HepG2 (cell line): ENCODE results near the gene PRKAG1. TPM values are rescaled to one million over a fixed set of nuclear protein-coding genes. Genes with fewer than 3 reads are reported as not detected.

Source experiments
- BHLHE40 ChIP-seq: IDR thresholded peaks from 2 replicates; pipeline ENCODE4 v1.6.1; 2011; ENCODE audit warnings: low read length, improper control_type of control experiment
- FOXO1 ChIP-seq: sonication (generic); formaldehyde crosslinking; IDR thresholded peaks from 2 replicates; pipeline ENCODE4 v1.4.0; 2020; ENCODE audit warnings: missing genetic modification reagents
- FOXO4 ChIP-seq: sonication (generic); formaldehyde crosslinking; conservative IDR thresholded peaks from 2 replicates; pipeline ENCODE4 v1.8.1; 2023; ENCODE audit warnings: missing genetic modification reagents
- GATA4 ChIP-seq: sonication (generic); IDR thresholded peaks from 2 replicates; pipeline ENCODE4 v1.6.1; 2016; ENCODE audit warnings: antibody characterized with exemption, low read depth, borderline replicate concordance
- IRF1 ChIP-seq: sonication (generic); formaldehyde crosslinking; IDR thresholded peaks from 2 replicates; pipeline ENCODE4 v1.4.0; 2020; ENCODE audit warnings: low read depth, mild to moderate bottlenecking, missing genetic modification reagents
- ISX ChIP-seq: sonication (generic); formaldehyde crosslinking; conservative IDR thresholded peaks from 2 replicates; pipeline ENCODE4 v1.5.0; 2020; ENCODE audit warnings: missing genetic modification reagents
- KDM4B ChIP-seq: sonication (generic); formaldehyde crosslinking; IDR thresholded peaks from 2 replicates; pipeline ENCODE4 v1.4.0; 2020; ENCODE audit warnings: missing genetic modification reagents
- MED8 ChIP-seq: sonication (generic); formaldehyde crosslinking; IDR thresholded peaks from 2 replicates; pipeline ENCODE4 v1.8.1; 2023; ENCODE audit warnings: mild to moderate bottlenecking, missing genetic modification reagents; ENCODE audit not compliant: insufficient replicate concordance
- MYNN ChIP-seq: sonication (generic); formaldehyde crosslinking; IDR thresholded peaks from 2 replicates; pipeline ENCODE4 v1.4.0; 2020; ENCODE audit warnings: mild to moderate bottlenecking, low read depth, missing genetic modification reagents
- NFKB2 ChIP-seq: sonication (generic); formaldehyde crosslinking; IDR thresholded peaks from 2 replicates; pipeline ENCODE4 v1.4.0; 2020; ENCODE audit warnings: missing genetic modification reagents, borderline replicate concordance
- NFKBIZ ChIP-seq: IDR thresholded peaks from 2 replicates; pipeline ENCODE4 v1.6.1; 2018; ENCODE audit warnings: missing genetic modification reagents, missing compliant biosample characterization
- NONO ChIP-seq, 2 experiments: fragments of 450-650 bp in 1 of 2; sonication (generic) in 1 of 2; formaldehyde crosslinking in 1 of 2; IDR thresholded peaks in 1 of 2; conservative IDR thresholded peaks in 1 of 2; 2 replicates each; pipeline versions ENCODE4 v1.6.1 to v1.8.0; 2017 to 2022; ENCODE audit warnings: mild to moderate bottlenecking in 1 of 2, missing genetic modification reagents in 1 of 2, moderate library complexity in 1 of 2
- PHF8 ChIP-seq: sonication (generic); formaldehyde crosslinking; IDR thresholded peaks from 2 replicates; pipeline ENCODE4 v1.5.0; 2020; ENCODE audit warnings: missing genetic modification reagents
- RBM22 ChIP-seq: fragments of 200-400 bp; formaldehyde crosslinking; optimal IDR thresholded peaks from 2 replicates; pipeline ENCODE3; 2017; ENCODE audit warnings: mild to moderate bottlenecking, low read length, moderate library complexity
- REPIN1 ChIP-seq: sonication (generic); formaldehyde crosslinking; IDR thresholded peaks from 2 replicates; pipeline ENCODE4 v1.8.0; 2022; ENCODE audit warnings: missing genetic modification reagents, low read depth, mild to moderate bottlenecking, borderline replicate concordance
- SIX1 ChIP-seq: sonication (generic); formaldehyde crosslinking; IDR thresholded peaks from 2 replicates; pipeline ENCODE4 v1.4.0; 2020; ENCODE audit warnings: missing genetic modification reagents, borderline replicate concordance
- SOX5 ChIP-seq: IDR thresholded peaks from 2 replicates; pipeline ENCODE4 v1.6.1; 2016; ENCODE audit warnings: borderline replicate concordance
- ZFP36L1 ChIP-seq: sonication (generic); formaldehyde crosslinking; IDR thresholded peaks from 2 replicates; pipeline ENCODE4 v1.8.0; 2022; ENCODE audit warnings: mild to moderate bottlenecking, missing genetic modification reagents, moderate library complexity
- ZNF501 ChIP-seq: sonication (generic); formaldehyde crosslinking; IDR thresholded peaks from 2 replicates; pipeline ENCODE4 v1.5.1; 2020; ENCODE audit warnings: mild to moderate bottlenecking, moderate library complexity, missing genetic modification reagents
- ZNF510 ChIP-seq: sonication (generic); formaldehyde crosslinking; IDR thresholded peaks from 2 replicates; pipeline ENCODE4 v1.4.0; 2020; ENCODE audit warnings: low read depth, mild to moderate bottlenecking, missing genetic modification reagents
- ZNF761 ChIP-seq: sonication (generic); formaldehyde crosslinking; conservative IDR thresholded peaks from 2 replicates; pipeline ENCODE4 v1.4.0; 2020; ENCODE audit warnings: mild to moderate bottlenecking, missing genetic modification reagents
- polyA plus RNA-seq, 8 experiments: library from polyadenylated mRNA; depleted of rRNA in 3 of 8; stranded (reverse) in 7 of 8; unstranded in 1 of 8; fragments of >200 nt; fragmentation: Illumina TruSeq in 4 of 8; extraction: Trizol in 4 of 8; gene quantifications; 2 replicates each; pipeline versions ENCODE4 v1.2.1 to v1.2.3, GENCODE V29; 2011 to 2016; ENCODE audit warnings: low read depth in 4 of 8, missing spikeins in 1 of 8, mixed read lengths in 1 of 8; ENCODE audit not compliant: insufficient read depth in 1 of 8
- total RNA-seq, 5 experiments: library from RNA; depleted of rRNA; stranded (reverse); fragments of >200 nt; fragmentation: Illumina TruSeq; extraction: Trizol; gene quantifications; 2 replicates each; pipeline ENCODE4 v1.2.3, GENCODE V29; 2016; ENCODE audit warnings: low read depth in 1 of 5
- TF ChIP-seq, protein P1 (sequence below): sonication (generic); formaldehyde crosslinking; IDR thresholded peaks from 2 replicates; pipeline ENCODE4 v1.8.0; 2022; ENCODE audit warnings: missing genetic modification reagents, mild to moderate bottlenecking, moderate library complexity, borderline replicate concordance
- TF ChIP-seq, protein P2 (sequence below): IDR thresholded peaks from 2 replicates; pipeline ENCODE4 v1.6.1; 2016
- TF ChIP-seq, protein P3 (sequence below): sonication (generic); formaldehyde crosslinking; IDR thresholded peaks from 2 replicates; pipeline ENCODE4 v1.8.0; 2022; ENCODE audit warnings: mild to moderate bottlenecking, missing genetic modification reagents, moderate library complexity

PRKAG1 gene
- total and polyA plus RNA-seq, 2 of the 13 experiments (the other 11 are each of a cell fraction or from before 2014, with no cell fraction given) = 26.1 to 32.8 TPM

DNA sequence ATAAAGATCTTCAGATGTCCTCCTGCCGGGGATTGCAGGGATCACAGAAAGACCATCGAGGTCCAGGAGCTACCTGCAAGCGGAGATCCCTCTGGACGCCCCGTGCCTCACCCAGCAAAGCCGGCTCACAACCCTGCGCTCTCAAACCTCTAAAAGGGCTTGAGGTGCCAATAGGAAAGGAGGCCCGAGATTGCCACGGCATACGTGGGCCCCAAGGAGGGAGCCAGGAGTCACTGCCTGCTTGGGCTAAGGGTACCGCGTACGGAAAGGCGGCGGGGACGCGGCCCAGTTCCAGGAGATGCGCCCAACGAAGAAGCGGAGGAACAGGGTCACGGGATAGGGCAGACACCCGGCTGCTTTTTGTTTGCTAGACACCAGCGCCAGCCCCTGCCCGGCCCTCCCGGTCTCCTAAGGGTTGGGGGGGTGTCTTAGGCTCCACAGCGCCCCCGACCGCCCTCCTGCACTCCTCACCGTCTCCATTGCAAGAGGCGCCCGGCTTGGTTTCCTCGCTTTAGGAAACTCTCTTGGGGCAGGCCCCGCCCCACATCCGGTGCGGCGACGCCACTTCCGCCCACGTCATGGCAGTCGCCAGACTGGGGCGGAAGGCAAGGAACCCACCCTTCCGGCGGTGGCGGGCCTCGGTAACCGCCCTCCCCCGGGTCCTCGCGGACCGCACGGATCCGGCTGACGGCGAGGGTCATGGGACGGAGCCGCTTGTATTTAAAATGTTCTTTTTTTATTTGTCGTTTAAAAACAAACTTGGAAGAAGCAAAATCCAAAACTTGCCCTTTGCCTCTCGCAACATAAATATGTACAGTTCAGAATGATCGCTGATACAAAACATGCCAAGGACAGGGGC lies at the start of gene PRKAG1 (continued):
- TF ChIP-seq IRF1 (no peak), REPIN1 (CRISPR knock-in tag) (no peak; the same call in 1 of the 2 replicates), PHF8 (CRISPR knock-in tag) (peak; percentile 82), RBM22 (peak; percentile 98), ZFP36L1 (CRISPR knock-in tag) (peak; percentile 46; the same call in 1 of the 2 replicates), NONO (IDR thresholded peaks at IDR 0.05) (no peak), NONO (CRISPR knock-in tag; conservative IDR thresholded peaks at IDR 0.05) (peak; percentile 88), NFKBIZ (no peak), FOXO1 (CRISPR knock-in tag) (no peak), ZNF501 (peak; percentile 96), MYNN (CRISPR knock-in tag) (peak; percentile 85), ZNF761 (CRISPR knock-in tag) (peak; percentile 55; the same call in 1 of the 2 replicates), BHLHE40 (no peak), ZNF510 (CRISPR knock-in tag) (no peak), GATA4 (0 out of 2 replicates have a peak, but pooled peaks have one; percentile 18), ISX (0 out of 2 replicates have a peak, but pooled peaks have one; percentile 70), SIX1 (no peak), SOX5 (peak; percentile 35; the same call in 1 of the 2 replicates), MED8 (CRISPR knock-in tag) (no peak), FOXO4 (CRISPR knock-in tag) (no peak), NFKB2 (CRISPR knock-in tag) (peak; percentile 49; the same call in 1 of the 2 replicates), KDM4B (CRISPR knock-in tag) (0 out of 2 replicates have a peak, but pooled peaks have one; percentile 39)
- TF ChIP-seq, protein P1, sequence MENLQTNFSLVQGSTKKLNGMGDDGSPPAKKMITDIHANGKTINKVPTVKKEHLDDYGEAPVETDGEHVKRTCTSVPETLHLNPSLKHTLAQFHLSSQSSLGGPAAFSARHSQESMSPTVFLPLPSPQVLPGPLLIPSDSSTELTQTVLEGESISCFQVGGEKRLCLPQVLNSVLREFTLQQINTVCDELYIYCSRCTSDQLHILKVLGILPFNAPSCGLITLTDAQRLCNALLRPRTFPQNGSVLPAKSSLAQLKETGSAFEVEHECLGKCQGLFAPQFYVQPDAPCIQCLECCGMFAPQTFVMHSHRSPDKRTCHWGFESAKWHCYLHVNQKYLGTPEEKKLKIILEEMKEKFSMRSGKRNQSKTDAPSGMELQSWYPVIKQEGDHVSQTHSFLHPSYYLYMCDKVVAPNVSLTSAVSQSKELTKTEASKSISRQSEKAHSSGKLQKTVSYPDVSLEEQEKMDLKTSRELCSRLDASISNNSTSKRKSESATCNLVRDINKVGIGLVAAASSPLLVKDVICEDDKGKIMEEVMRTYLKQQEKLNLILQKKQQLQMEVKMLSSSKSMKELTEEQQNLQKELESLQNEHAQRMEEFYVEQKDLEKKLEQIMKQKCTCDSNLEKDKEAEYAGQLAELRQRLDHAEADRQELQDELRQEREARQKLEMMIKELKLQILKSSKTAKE (CRISPR knock-in tag) = no peak
- TF ChIP-seq, protein P2, sequence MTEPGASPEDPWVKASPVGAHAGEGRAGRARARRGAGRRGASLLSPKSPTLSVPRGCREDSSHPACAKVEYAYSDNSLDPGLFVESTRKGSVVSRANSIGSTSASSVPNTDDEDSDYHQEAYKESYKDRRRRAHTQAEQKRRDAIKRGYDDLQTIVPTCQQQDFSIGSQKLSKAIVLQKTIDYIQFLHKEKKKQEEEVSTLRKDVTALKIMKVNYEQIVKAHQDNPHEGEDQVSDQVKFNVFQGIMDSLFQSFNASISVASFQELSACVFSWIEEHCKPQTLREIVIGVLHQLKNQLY = peak; percentile 40; the same call in 1 of the 2 replicates
- TF ChIP-seq, protein P3, sequence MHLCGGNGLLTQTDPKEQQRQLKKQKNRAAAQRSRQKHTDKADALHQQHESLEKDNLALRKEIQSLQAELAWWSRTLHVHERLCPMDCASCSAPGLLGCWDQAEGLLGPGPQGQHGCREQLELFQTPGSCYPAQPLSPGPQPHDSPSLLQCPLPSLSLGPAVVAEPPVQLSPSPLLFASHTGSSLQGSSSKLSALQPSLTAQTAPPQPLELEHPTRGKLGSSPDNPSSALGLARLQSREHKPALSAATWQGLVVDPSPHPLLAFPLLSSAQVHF (CRISPR knock-in tag) = 0 out of 2 replicates have a peak, but pooled peaks have one; percentile 25
